Endothelial cell of umbilical vein (primary cell): ENCODE data around the gene NR2C1. TPM values are rescaled to one million over a fixed set of nuclear protein-coding genes. Genes with fewer than 3 reads are reported as not detected.

Experiments
- BruUV-seq: library from RNA; stranded (reverse); fragments of 400-500 nt; replicated peaks from 2 replicates; lab custom pipeline; 2021; lab: Mats Ljungman, UMichigan
- CTCF ChIA-PET: fragments of 300-600, 350-600 bp; sonication (Branson Sonifier 250); formaldehyde crosslinking; loops from one replicate; lab custom pipeline; 2021; ENCODE audit warnings: antibody characterized with exemption, inconsistent platforms; lab: Charles Lee
- POLR2A ChIA-PET: fragments of 300-600, 350-600 bp; sonication (Branson Sonifier 250); formaldehyde crosslinking; loops from one replicate; lab custom pipeline; 2021; ENCODE audit warnings: antibody characterized with exemption, inconsistent platforms; lab: Charles Lee
- DNase-seq: peaks from one replicate; pipeline ENCODE4 v3.0.0-alpha.2; 2011; ENCODE audit warnings: low read depth, low spot score
- FAIRE-seq: peaks from 2 replicates; lab custom pipeline; 2011; peaks lifted over from hg19 to GRCh38; lab: Jason Lieb, UNC
- H2AFZ ChIP-seq: 2 replicates; pipeline ENCODE4 v1.6.0; 2012; ENCODE audit warnings: low read depth, low read length, control low read depth, inconsistent platforms
- H3K27ac ChIP-seq: 2 replicates; pipeline ENCODE4 v1.5.1; 2011; ENCODE audit warnings: low read depth, mild to moderate bottlenecking, control low read depth, low read length, moderate library complexity; ENCODE audit not compliant: insufficient read depth
- H3K27me3 ChIP-seq, 2 experiments: 2 replicates each; pipeline versions ENCODE4 v1.6.0 to v1.6.1; 2011; ENCODE audit warnings: low read length in 2 of 2, mixed read lengths in 1 of 2; ENCODE audit not compliant: control insufficient read depth in 2 of 2, insufficient read depth in 2 of 2
- H3K36me3 ChIP-seq, 2 experiments: 2 replicates in 1 of 2; 3 replicates in 1 of 2; pipeline ENCODE4 v1.5.1; 2011; ENCODE audit warnings: low read length in 2 of 2, mild to moderate bottlenecking in 1 of 2, moderate library complexity in 1 of 2; ENCODE audit not compliant: control insufficient read depth in 2 of 2, insufficient read depth in 2 of 2; ENCODE audit errors: extremely low read depth in 1 of 2
- H3K4me1 ChIP-seq: 3 replicates; pipeline ENCODE4 v1.5.1; 2011; ENCODE audit warnings: mild to moderate bottlenecking, low read length; ENCODE audit not compliant: control insufficient read depth, insufficient read depth; ENCODE audit errors: extremely low read depth
- H3K4me2 ChIP-seq: 2 replicates; pipeline ENCODE4 v1.6.1; 2011; ENCODE audit warnings: low read length, control low read depth, mixed read lengths; ENCODE audit not compliant: insufficient read depth
- H3K4me3 ChIP-seq, 3 experiments: fragments of 200-600 bp in 1 of 3; sonication (generic), shearing (Covaris generic) in 1 of 3; replicated peaks in 1 of 3; 2 replicates each; pipeline ENCODE4 v1.5.1; 2011 to 2016; ENCODE audit warnings: control low read depth in 3 of 3, low read length in 3 of 3, mild to moderate bottlenecking in 2 of 3, inconsistent platforms in 1 of 3, low read depth in 1 of 3, moderate library complexity in 1 of 3; ENCODE audit not compliant: insufficient read depth in 1 of 3
- H3K79me2 ChIP-seq: 2 replicates; pipeline ENCODE4 v1.6.0; 2012; ENCODE audit warnings: low read length, inconsistent platforms; ENCODE audit not compliant: control insufficient read depth, insufficient read depth
- H3K9ac ChIP-seq: replicated peaks from 2 replicates; pipeline ENCODE3; 2011; ENCODE audit warnings: low read length, control low read depth; ENCODE audit not compliant: insufficient read depth; ENCODE audit errors: extremely low read depth
- H3K9me1 ChIP-seq: replicated peaks from 3 replicates; pipeline ENCODE4 v1.6.0; 2011; ENCODE audit warnings: mild to moderate bottlenecking, low read length; ENCODE audit not compliant: control insufficient read depth, insufficient read depth; ENCODE audit errors: extremely low read depth
- H3K9me3 ChIP-seq: replicated peaks from 2 replicates; pipeline ENCODE4 v1.5.1; 2012; ENCODE audit warnings: low read length, inconsistent platforms; ENCODE audit not compliant: control insufficient read depth, insufficient read depth
- H4K20me1 ChIP-seq: replicated peaks from 2 replicates; pipeline ENCODE3; 2011; ENCODE audit warnings: mild to moderate bottlenecking, low read length; ENCODE audit not compliant: control insufficient read depth, insufficient read depth; ENCODE audit errors: extremely low read depth
- EZH2 ChIP-seq: IDR thresholded peaks from 2 replicates; pipeline ENCODE4 v1.6.1; 2012; ENCODE audit warnings: borderline replicate concordance, low read depth, mild to moderate bottlenecking, moderate library complexity, low read length, inconsistent platforms; ENCODE audit not compliant: severe bottlenecking
- FOS ChIP-seq: IDR thresholded peaks from 2 replicates; pipeline ENCODE4 v1.6.1; 2011; ENCODE audit warnings: mild to moderate bottlenecking, low read length, moderate library complexity, borderline replicate concordance; ENCODE audit not compliant: insufficient read depth
- GATA2 ChIP-seq: IDR thresholded peaks from 2 replicates; pipeline ENCODE4 v1.7.0; 2011; ENCODE audit warnings: low read depth, mild to moderate bottlenecking, moderate library complexity, mixed read lengths, low read length; ENCODE audit not compliant: insufficient read length, insufficient read depth
- JUN ChIP-seq: IDR thresholded peaks from 2 replicates; pipeline ENCODE4 v1.6.1; 2011; ENCODE audit warnings: borderline replicate concordance, low read depth; ENCODE audit not compliant: insufficient read length, insufficient read depth
- MYC ChIP-seq: IDR thresholded peaks from one replicate; pipeline ENCODE4 v1.6.1; 2011; ENCODE audit warnings: mild to moderate bottlenecking, low read depth, low read length
- POLR2A ChIP-seq: IDR thresholded peaks from 2 replicates; pipeline ENCODE4 v1.6.1; 2012; ENCODE audit warnings: low read depth, mild to moderate bottlenecking, control low read depth, low read length
- POLR2AphosphoS5 ChIP-seq: IDR thresholded peaks from 2 replicates; pipeline ENCODE4 v1.6.1; 2012; ENCODE audit warnings: low read depth, mild to moderate bottlenecking, control low read depth, low read length, moderate library complexity; ENCODE audit not compliant: insufficient read depth
- dilution Hi-C: fragments of 300-500 bp; cut with MboI; formaldehyde crosslinking; loops from one replicate; pipeline ENCODE4 v1.15.0; 2019; ENCODE audit warnings: low sequenced_read_pairs; ENCODE audit not compliant: extremely low pct_ligation_motif_present
- intact Hi-C: fragments of 100-400 bp; cut with micrococcal nuclease; formaldehyde crosslinking; loops from one replicate; pipeline ENCODE4 v1.10.0; 2022
- polyA plus RNA-seq, 4 experiments: library from polyadenylated mRNA; depleted of rRNA in 3 of 4; stranded (reverse) in 3 of 4; unstranded in 1 of 4; fragments of >200 nt; gene quantifications; 2 replicates each; pipeline versions ENCODE4 v1.2.1 to v1.2.3, GENCODE V29; 2011 to 2012; ENCODE audit warnings: missing spikeins in 1 of 4
- total RNA-seq: library from RNA; stranded (reverse); gene quantifications from 2 replicates; pipeline ENCODE4 v1.2.3, GENCODE V29; 2021
- TF ChIP-seq, protein P1 (sequence below), 2 donors: IDR thresholded peaks; 1 replicate in 1 of 2; 2 replicates in 1 of 2; pipeline ENCODE4 v1.5.1; 2011; ENCODE audit warnings: low read length in 2 of 2, mild to moderate bottlenecking in 2 of 2, moderate library complexity in 2 of 2, control low read depth in 1 of 2, inconsistent platforms in 1 of 2, low read depth in 1 of 2; ENCODE audit not compliant: insufficient read depth in 1 of 2; ENCODE audit errors: extremely low read depth in 1 of 2
- TF ChIP-seq, protein P2 (sequence below): IDR thresholded peaks from 2 replicates; pipeline ENCODE4 v1.6.1; 2011; ENCODE audit not compliant: insufficient read depth, insufficient read length

The NR2C1 gene
- total and polyA plus RNA-seq, 2 donors (not counting 3 experiments of a cell fraction or from before 2014, with no cell fraction given): 21.0 to 37.7 TPM

DNA sequence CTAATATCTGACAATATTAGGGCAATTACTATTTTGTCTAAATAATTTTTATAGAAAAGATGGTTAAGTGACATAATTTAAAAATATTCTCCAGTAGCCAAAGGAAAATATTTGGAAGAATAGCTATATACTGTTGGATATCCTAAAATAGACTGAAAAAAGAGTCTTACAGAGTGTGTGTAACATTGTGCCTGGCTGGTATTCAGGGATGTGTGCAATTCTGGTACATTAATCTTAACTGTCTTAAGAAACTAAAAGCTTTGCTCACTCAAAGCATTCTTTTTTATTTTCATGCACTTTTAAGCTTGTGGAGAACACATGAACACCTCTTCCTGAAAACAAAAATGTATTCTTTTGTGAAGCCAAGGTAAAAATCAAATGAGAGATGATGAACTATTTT lies 10.1 kb upstream of the NR2C1 start:
- intact Hi-C loops: no loop called here
- Histone ChIP-seq H3K4me3 (no peak overlapping the region), H3K9ac (peak overlapping the region; percentile 0), H3K9me3 (no peaks in the 10 kb centered on the region), H3K79me2 (no peaks in the 10 kb centered on the region), H4K20me1 (no peaks in the 10 kb centered on the region), H3K27me3 (no peaks in the 10 kb centered on the region), H3K27ac (no peak overlapping the region), H3K36me3 (peaks cover 0 to 3% of the 10 kb centered on the region in 2 experiments), H3K4me2 (peak overlapping the region; percentile 40), H3K9me1 (no peaks in the 10 kb centered on the region), H3K4me1 (peaks cover 14% of the 10 kb centered on the region), H2AFZ (no peak overlapping the region)
- dilution Hi-C loops: no loop called here
- ChIA-PET CTCF (interaction anchor here (0.6 to 3.9 kb wide), 9 partner anchors 10 to 451 kb away, joined by 3 to 21 read pairs (median 3); partner anchors contain the start of genes FGD6, NR2C1 and VEZT), POLR2A (no interaction called here)
- BruUV-seq: no TSS peak
- DNase-seq (no peak), FAIRE-seq (no peak)
- TF ChIP-seq EZH2 (no peak), POLR2A (no peak), MYC (no peak), JUN (no peak), POLR2AphosphoS5 (no peak), GATA2 (no peak), FOS (no peak)
- TF ChIP-seq, protein P1, sequence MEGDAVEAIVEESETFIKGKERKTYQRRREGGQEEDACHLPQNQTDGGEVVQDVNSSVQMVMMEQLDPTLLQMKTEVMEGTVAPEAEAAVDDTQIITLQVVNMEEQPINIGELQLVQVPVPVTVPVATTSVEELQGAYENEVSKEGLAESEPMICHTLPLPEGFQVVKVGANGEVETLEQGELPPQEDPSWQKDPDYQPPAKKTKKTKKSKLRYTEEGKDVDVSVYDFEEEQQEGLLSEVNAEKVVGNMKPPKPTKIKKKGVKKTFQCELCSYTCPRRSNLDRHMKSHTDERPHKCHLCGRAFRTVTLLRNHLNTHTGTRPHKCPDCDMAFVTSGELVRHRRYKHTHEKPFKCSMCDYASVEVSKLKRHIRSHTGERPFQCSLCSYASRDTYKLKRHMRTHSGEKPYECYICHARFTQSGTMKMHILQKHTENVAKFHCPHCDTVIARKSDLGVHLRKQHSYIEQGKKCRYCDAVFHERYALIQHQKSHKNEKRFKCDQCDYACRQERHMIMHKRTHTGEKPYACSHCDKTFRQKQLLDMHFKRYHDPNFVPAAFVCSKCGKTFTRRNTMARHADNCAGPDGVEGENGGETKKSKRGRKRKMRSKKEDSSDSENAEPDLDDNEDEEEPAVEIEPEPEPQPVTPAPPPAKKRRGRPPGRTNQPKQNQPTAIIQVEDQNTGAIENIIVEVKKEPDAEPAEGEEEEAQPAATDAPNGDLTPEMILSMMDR (IDR thresholded peaks at IDR 0.05; ENCODE audit: extremely low read depth in 1 of 2, insufficient read depth in 1 of 2, low read depth in 1 of 2, low read length in 2 of 2): no peak
- TF ChIP-seq, protein P2, sequence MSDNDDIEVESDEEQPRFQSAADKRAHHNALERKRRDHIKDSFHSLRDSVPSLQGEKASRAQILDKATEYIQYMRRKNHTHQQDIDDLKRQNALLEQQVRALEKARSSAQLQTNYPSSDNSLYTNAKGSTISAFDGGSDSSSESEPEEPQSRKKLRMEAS: no peak
